Naive thymus-derived CD8-positive, alpha-beta T cell (primary cell): ENCODE data around the gene AFMID. TPM values are rescaled to one million over a fixed set of nuclear protein-coding genes. Genes with fewer than 3 reads are reported as not detected.

Experiments used
- ATAC-seq, 2 donors: fragments of 150-1000 bp; cut with Tn5 transposase in 1 of 2; sonication (Bioruptor Pico), chemical (Tn5 transposase) in 1 of 2; 1 replicate in 1 of 2; 2 replicates in 1 of 2; pipeline ENCODE4 v1.10.0; 2021; ENCODE audit warnings: mild to moderate bottlenecking in 2 of 2, moderate library complexity in 2 of 2
- POLR2A ChIA-PET: fragments of 350-600 bp; sonication (Branson Sonifier 250); formaldehyde crosslinking; loops from one replicate; lab custom pipeline; 2021; ENCODE audit warnings: antibody characterized with exemption; lab: Charles Lee
- DNase-seq, 10 donors: peaks; one replicate each; pipeline versions ENCODE4 v3.0.0 to v3.0.0-alpha.2; 2020 to 2022
- H3K27ac Mint-ChIP-seq, 10 donors: one replicate each; pipeline ENCODE4 v1.8.0; 2020 to 2022; ENCODE audit warnings: mild to moderate bottlenecking in 10 of 10, mixed read lengths in 10 of 10, moderate library complexity in 4 of 10, inconsistent platforms in 1 of 10
- H3K27me3 Mint-ChIP-seq, 5 donors: one replicate each; pipeline ENCODE4 v1.8.0; 2021 to 2022; ENCODE audit warnings: mixed read lengths in 5 of 5
- H3K36me3 Mint-ChIP-seq, 3 donors: one replicate each; pipeline ENCODE4 v1.8.0; 2020 to 2022; ENCODE audit warnings: mixed read lengths in 3 of 3, mild to moderate bottlenecking in 2 of 3, inconsistent platforms in 1 of 3
- H3K4me1 Mint-ChIP-seq, 4 donors: one replicate each; pipeline ENCODE4 v1.8.0; 2021 to 2022; ENCODE audit warnings: mixed read lengths in 4 of 4
- H3K4me3 Mint-ChIP-seq, 10 donors: one replicate each; pipeline ENCODE4 v1.8.0; 2020 to 2022; ENCODE audit warnings: mild to moderate bottlenecking in 10 of 10, mixed read lengths in 10 of 10, moderate library complexity in 6 of 10, inconsistent platforms in 1 of 10
- H3K9me3 Mint-ChIP-seq, 9 donors: one replicate each; pipeline ENCODE4 v1.8.0; 2020 to 2022; ENCODE audit warnings: mixed read lengths in 9 of 9, mild to moderate bottlenecking in 3 of 9, inconsistent platforms in 1 of 9, moderate library complexity in 1 of 9
- polyA plus RNA-seq, 3 donors: library from polyadenylated mRNA; unstranded; fragments of 300-500 nt; fragmentation: Illumina TruSeq; gene quantifications; one replicate each; pipeline ENCODE4 v1.2.3, GENCODE V29; 2021
- total RNA-seq, 8 experiments: library from RNA in 2 of 8; stranded (reverse) in 2 of 8; gene quantifications; one replicate each; pipeline ENCODE4 v1.2.3 and lab custom pipeline; 2021 to 2026

AFMID gene
- total and polyA plus RNA-seq, 5 experiments from 2014 or later, result 0.41 to 2.4 (median 1.7) TPM

GRCh38 chr17:78173097-78173715 lies 14.0 kb upstream of the AFMID start:
- no peaks in the 10 kb centered on the region for H3K27me3 Mint-ChIP-seq
- ATAC-seq, result peak; percentile 13 to 45
- peaks cover 29 to 68% (median 68%) of the 10 kb centered on the region in 4 donors for H3K4me1 Mint-ChIP-seq
- peak overlapping the region in 8 of 10 donors; percentile 21 to 75 (median 46) for H3K4me3 Mint-ChIP-seq
- peak overlapping the region; percentile 69 to 94 (median 88) for H3K27ac Mint-ChIP-seq
- no peaks in the 10 kb centered on the region for H3K9me3 Mint-ChIP-seq
- H3K36me3 Mint-ChIP-seq, result peaks cover 0 to 18% (median 0%) of the 10 kb centered on the region in 3 donors
- POLR2A ChIA-PET, result interaction anchor here (0.9 to 12.1 kb wide), 3 partner anchors 14 to 46 kb away, joined by 3 to 122 read pairs (median 4); partner anchors contain the start of genes AFMID, TK1, TMC6 and TMC8
- DNase-seq, result peak in 2 of 10 donors; percentile 30 to 34

DNA sequence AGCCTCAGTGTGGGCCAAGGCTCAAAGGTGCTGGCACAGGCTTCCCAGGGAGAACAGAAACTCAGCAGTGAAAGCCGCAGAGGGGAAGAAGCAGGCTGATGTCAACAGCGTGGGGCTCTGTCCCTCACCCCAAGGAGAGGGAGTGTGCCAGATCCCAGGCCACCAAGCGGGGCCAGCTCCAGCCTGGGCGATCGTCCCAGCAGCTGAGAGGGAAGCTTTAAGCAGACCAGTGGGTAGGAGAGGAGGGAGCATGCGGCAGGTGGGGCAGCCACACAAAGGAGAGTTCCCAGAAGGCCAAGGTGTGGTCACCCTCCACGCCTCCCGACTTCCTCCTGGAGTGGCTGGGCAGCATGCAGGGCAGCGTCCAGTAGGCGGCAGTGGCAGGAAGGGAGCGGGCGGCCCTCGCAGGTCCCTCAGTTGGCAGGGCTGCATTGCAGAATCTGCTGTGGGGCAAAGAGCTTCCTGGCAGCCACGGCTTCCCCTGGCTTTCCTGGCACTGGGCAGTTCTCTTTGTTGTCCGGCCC lies 12.8 kb upstream of the AFMID start:
- Mint-ChIP-seq H3K4me3 (no peak overlapping the region), H3K27ac (peak overlapping the region in 5 of 10 donors; percentile 3 to 92 (median 87)), H3K9me3 (no peaks in the 10 kb centered on the region), H3K4me1 (peaks cover 29 to 73% (median 65%) of the 10 kb centered on the region in 4 donors), H3K27me3 (no peaks in the 10 kb centered on the region), H3K36me3 (peaks cover 0 to 18% (median 0%) of the 10 kb centered on the region in 3 donors)
- ATAC-seq, result no peak
- POLR2A ChIA-PET, result interaction anchor here (1.5 to 12.1 kb wide), 4 partner anchors 35 to 62 kb away, joined by 10 to 122 read pairs (median 42); partner anchors contain the start of genes TMC6 and TMC8
- no peak for DNase-seq

- ATAC-seq, result no peak
- H3K4me3 Mint-ChIP-seq, result peak overlapping the region in 1 of 10 donors; percentile 38
- no peaks in the 10 kb centered on the region for H3K27me3 Mint-ChIP-seq
- peak overlapping the region in 4 of 10 donors; percentile 60 to 90 (median 68) for H3K27ac Mint-ChIP-seq
- H3K4me1 Mint-ChIP-seq, result peaks cover 29 to 71% (median 59%) of the 10 kb centered on the region in 4 donors
- H3K36me3 Mint-ChIP-seq, result peaks cover 0 to 18% (median 0%) of the 10 kb centered on the region in 3 donors
- no peak for DNase-seq
- no peaks in the 10 kb centered on the region for H3K9me3 Mint-ChIP-seq
- POLR2A ChIA-PET, result interaction anchor here (0.6 to 12.1 kb wide), 7 partner anchors 32 to 1627 kb away, joined by 3 to 122 read pairs (median 14); partner anchors contain the start of genes TMC6 and TMC8
Observed at GRCh38 chr17:78174870-78175642, 12.1 kb upstream of the AFMID start.

- POLR2A ChIA-PET, result interaction anchor here (0.5 to 12.1 kb wide), 7 partner anchors 23 to 63 kb away, joined by 3 to 122 read pairs (median 14); partner anchors contain the start of genes TMC6 and TMC8
- H3K4me1 Mint-ChIP-seq, result peaks cover 32 to 71% (median 57%) of the 10 kb centered on the region in 4 donors
- peaks cover 0 to 18% (median 0%) of the 10 kb centered on the region in 3 donors for H3K36me3 Mint-ChIP-seq
- ATAC-seq (no peak), DNase-seq (no peak)
- peak overlapping the region in 2 of 10 donors; percentile 43 to 57 for H3K27ac Mint-ChIP-seq
- peak overlapping the region in 1 of 10 donors; percentile 26 for H3K4me3 Mint-ChIP-seq
- H3K27me3 Mint-ChIP-seq, result no peaks in the 10 kb centered on the region
- H3K9me3 Mint-ChIP-seq, result no peaks in the 10 kb centered on the region
Observed at GRCh38 chr17:78175643-78175981, 11.6 kb upstream of the AFMID start.

DNA sequence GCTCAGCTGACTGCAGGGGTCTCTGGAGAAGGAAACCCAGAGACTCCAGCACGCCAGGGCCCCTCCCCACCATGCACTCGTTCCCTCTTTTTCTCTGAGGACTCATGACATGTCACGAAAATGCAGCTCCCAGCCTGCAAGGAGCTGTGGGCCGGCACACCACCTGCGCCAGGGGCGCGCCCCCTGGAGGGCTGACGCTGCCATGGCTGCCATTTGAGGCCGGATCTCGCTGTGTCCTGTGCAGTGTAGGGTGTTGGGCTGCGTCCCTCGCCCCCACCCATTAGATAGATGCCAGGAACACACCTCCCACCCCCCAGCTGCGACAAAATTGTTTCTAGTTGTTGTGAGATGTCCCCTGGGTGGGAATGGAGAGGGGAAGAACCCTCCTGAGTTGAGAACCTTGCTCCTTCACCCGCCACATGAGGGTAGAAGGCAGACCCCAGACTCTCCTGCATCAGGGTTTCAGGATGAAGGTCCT lies 10.6 kb upstream of the AFMID start:
- DNase-seq (peak; percentile 60 to 85 (median 74)), ATAC-seq (peak; percentile 85 to 93)
- Mint-ChIP-seq H3K27me3 (no peaks in the 10 kb centered on the region), H3K9me3 (no peaks in the 10 kb centered on the region), H3K27ac (peak overlapping the region in 1 of 10 donors; percentile 27), H3K4me1 (peaks cover 30 to 65% (median 48%) of the 10 kb centered on the region in 4 donors), H3K36me3 (peaks cover 0 to 15% (median 0%) of the 10 kb centered on the region in 3 donors), H3K4me3 (peak overlapping the region in 1 of 10 donors; percentile 19)
- POLR2A ChIA-PET, result interaction anchor here (0.6 to 12.1 kb wide), 14 partner anchors 21 to 85 kb away, joined by 3 to 122 read pairs (median 3); partner anchors contain the start of genes TMC6 and TMC8

DNA sequence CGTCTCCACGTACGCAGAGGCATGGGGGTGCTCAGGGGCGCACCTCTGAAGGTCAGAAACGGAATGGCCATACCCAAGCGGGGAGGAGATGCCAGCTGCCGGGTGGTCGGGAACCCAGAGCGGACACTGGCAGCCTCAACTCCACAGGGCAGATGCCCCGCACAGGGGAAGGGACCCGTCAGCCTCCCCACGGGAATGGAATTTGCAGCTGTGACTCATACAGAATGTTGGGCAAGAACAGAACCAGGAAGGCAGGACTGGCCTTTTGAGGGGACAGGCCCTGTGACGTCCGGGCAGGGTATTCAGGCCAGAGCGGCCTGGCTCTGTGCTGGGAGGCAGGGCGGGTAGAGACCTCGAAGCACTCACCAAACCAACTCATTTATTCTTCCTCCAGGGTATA lies 7.8 kb upstream of the AFMID start:
- POLR2A ChIA-PET, result interaction anchor here (1.1 kb wide), 1 partner anchor 64 kb away, joined by 3 read pairs; no protein-coding TSS in a partner anchor
- no peaks in the 10 kb centered on the region for H3K27me3 Mint-ChIP-seq
- peak overlapping the region in 1 of 10 donors; percentile 51 for H3K27ac Mint-ChIP-seq
- ATAC-seq (no peak), DNase-seq (no peak)
- H3K36me3 Mint-ChIP-seq, result no peaks in the 10 kb centered on the region
- peaks cover 7 to 37% (median 21%) of the 10 kb centered on the region in 4 donors for H3K4me1 Mint-ChIP-seq
- H3K9me3 Mint-ChIP-seq, result no peaks in the 10 kb centered on the region
- H3K4me3 Mint-ChIP-seq, result no peak overlapping the region

- ATAC-seq (no peak), DNase-seq (no peak)
- POLR2A ChIA-PET, result interaction anchor here (1.5 kb wide), 1 partner anchor 11 kb away, joined by 3 read pairs; no protein-coding TSS in a partner anchor
- H3K4me1 Mint-ChIP-seq, result peaks cover 7 to 35% (median 19%) of the 10 kb centered on the region in 4 donors
- H3K36me3 Mint-ChIP-seq, result no peaks in the 10 kb centered on the region
- H3K27me3 Mint-ChIP-seq, result no peaks in the 10 kb centered on the region
- peak overlapping the region in 2 of 10 donors; percentile 70 to 75 for H3K4me3 Mint-ChIP-seq
- H3K27ac Mint-ChIP-seq, result peak overlapping the region in 3 of 10 donors; percentile 29 to 82 (median 52)
- no peaks in the 10 kb centered on the region for H3K9me3 Mint-ChIP-seq
Observed at GRCh38 chr17:78180083-78180482, 7.1 kb upstream of the AFMID start.

- POLR2A ChIA-PET, result interaction anchor here (1.5 kb wide), 1 partner anchor 11 kb away, joined by 3 read pairs; no protein-coding TSS in a partner anchor
- Mint-ChIP-seq H3K27ac (peak overlapping the region in 2 of 10 donors; percentile 29 to 82), H3K27me3 (no peaks in the 10 kb centered on the region), H3K36me3 (no peaks in the 10 kb centered on the region), H3K4me1 (peaks cover 7 to 31% (median 17%) of the 10 kb centered on the region in 4 donors), H3K4me3 (peak overlapping the region in 2 of 10 donors; percentile 70 to 75), H3K9me3 (no peaks in the 10 kb centered on the region)
- no peak for DNase-seq
- ATAC-seq, result no peak
Observed at GRCh38 chr17:78180508-78180907, 6.7 kb upstream of the AFMID start.

DNA sequence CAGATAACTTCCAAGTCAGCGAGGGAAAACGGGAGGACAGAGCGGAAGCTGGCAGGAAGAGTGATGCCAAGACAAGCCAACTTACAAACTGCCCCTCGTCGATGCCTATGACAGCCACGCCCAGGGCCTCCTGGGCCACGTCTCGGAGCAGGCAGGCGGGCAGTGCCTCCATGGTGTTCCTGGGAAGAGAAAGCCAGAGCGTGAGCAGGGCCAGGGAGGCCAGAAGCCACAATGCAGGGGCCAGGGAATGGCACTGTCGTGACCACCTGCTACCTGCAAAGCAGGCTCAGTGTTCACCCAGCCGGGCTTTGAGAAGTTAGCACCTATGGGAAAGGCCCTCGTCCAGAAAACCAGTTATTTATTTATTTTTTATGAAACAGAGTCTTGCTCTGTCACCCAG lies 4.7 kb upstream of the AFMID start:
- H3K4me3 Mint-ChIP-seq, result no peak overlapping the region
- ATAC-seq, result no peak
- POLR2A ChIA-PET, result no interaction called here
- H3K27me3 Mint-ChIP-seq, result no peaks in the 10 kb centered on the region
- no peaks in the 10 kb centered on the region for H3K36me3 Mint-ChIP-seq
- H3K4me1 Mint-ChIP-seq, result peaks cover 8 to 26% (median 11%) of the 10 kb centered on the region in 4 donors
- DNase-seq, result no peak
- peak overlapping the region in 1 of 10 donors; percentile 41 for H3K27ac Mint-ChIP-seq
- no peaks in the 10 kb centered on the region for H3K9me3 Mint-ChIP-seq

- ATAC-seq (no peak), DNase-seq (no peak)
- no peaks in the 10 kb centered on the region for H3K27me3 Mint-ChIP-seq
- POLR2A ChIA-PET, result no interaction called here
- H3K4me3 Mint-ChIP-seq, result no peak overlapping the region
- no peaks in the 10 kb centered on the region for H3K9me3 Mint-ChIP-seq
- H3K36me3 Mint-ChIP-seq, result no peaks in the 10 kb centered on the region
- no peak overlapping the region for H3K27ac Mint-ChIP-seq
- H3K4me1 Mint-ChIP-seq, result peaks cover 9 to 28% (median 13%) of the 10 kb centered on the region in 4 donors
Observed at GRCh38 chr17:78183916-78184315, 3.2 kb upstream of the AFMID start.

- ATAC-seq (no peak), DNase-seq (no peak)
- no peaks in the 10 kb centered on the region for H3K9me3 Mint-ChIP-seq
- peak overlapping the region in 1 of 10 donors; percentile 37 for H3K4me3 Mint-ChIP-seq
- POLR2A ChIA-PET, result no interaction called here
- H3K4me1 Mint-ChIP-seq, result peaks cover 9 to 26% (median 13%) of the 10 kb centered on the region in 4 donors
- H3K27me3 Mint-ChIP-seq, result no peaks in the 10 kb centered on the region
- no peak overlapping the region for H3K27ac Mint-ChIP-seq
- no peaks in the 10 kb centered on the region for H3K36me3 Mint-ChIP-seq
Observed at GRCh38 chr17:78184351-78184750, 2.8 kb upstream of the AFMID start.

GRCh38 chr17:78184868-78185267 lies 2.3 kb upstream of the AFMID start:
- POLR2A ChIA-PET, result no interaction called here
- no peaks in the 10 kb centered on the region for H3K36me3 Mint-ChIP-seq
- H3K4me3 Mint-ChIP-seq, result peak overlapping the region in 3 of 10 donors; percentile 0 to 7 (median 4)
- DNase-seq, result no peak
- peaks cover 9 to 23% (median 13%) of the 10 kb centered on the region in 4 donors for H3K4me1 Mint-ChIP-seq
- peak overlapping the region in 2 of 10 donors; percentile 6 to 31 for H3K27ac Mint-ChIP-seq
- H3K9me3 Mint-ChIP-seq, result no peaks in the 10 kb centered on the region
- H3K27me3 Mint-ChIP-seq, result no peaks in the 10 kb centered on the region
- no peak for ATAC-seq
